MCF 10A (cell line): ENCODE results near the gene TRIM44. TPM values are rescaled to one million over a fixed set of nuclear protein-coding genes. Genes with fewer than 3 reads are reported as not detected.
A peak's percentile ranks its signal among the peaks of the same experiment; 100 is the strongest.

Experiments
- BruUV-seq: library from RNA; stranded (reverse); fragments of 400-500 nt; replicated peaks from 2 replicates; lab custom pipeline; 2021; lab: Mats Ljungman, UMichigan
- CTCF ChIA-PET: fragments of 300-600 bp; sonication (Branson Sonifier 250); formaldehyde crosslinking; extraction: SDS; loops from one replicate; lab custom pipeline; 2021; ENCODE audit warnings: antibody characterized with exemption, inconsistent platforms; lab: Yijun Ruan, JAX
- POLR2A ChIA-PET: fragments of 300-600, 350-650 bp; sonication (Branson Sonifier 250); formaldehyde crosslinking; extraction: SDS; loops from one replicate; lab custom pipeline; 2020; ENCODE audit warnings: antibody characterized with exemption, inconsistent platforms; lab: Yijun Ruan, JAX
- DNase-seq: peaks from one replicate; pipeline ENCODE4 v3.0.0-alpha.2; 2018; ENCODE audit not compliant: unreplicated experiment
- H3K27ac Mint-ChIP-seq: one replicate; pipeline ENCODE4 v1.8.0; 2022; ENCODE audit warnings: mild to moderate bottlenecking, low read depth, mixed read lengths; ENCODE audit not compliant: unreplicated experiment
- H3K27me3 Mint-ChIP-seq: one replicate; pipeline ENCODE4 v1.8.0; 2022; ENCODE audit warnings: mixed read lengths; ENCODE audit not compliant: insufficient read depth, unreplicated experiment
- H3K36me3 Mint-ChIP-seq: one replicate; pipeline ENCODE4 v1.8.0; 2022; ENCODE audit warnings: mild to moderate bottlenecking, moderate library complexity, mixed read lengths; ENCODE audit not compliant: insufficient read depth, unreplicated experiment
- H3K4me1 Mint-ChIP-seq: one replicate; pipeline ENCODE4 v1.8.0; 2022; ENCODE audit warnings: mixed read lengths; ENCODE audit not compliant: insufficient read depth, unreplicated experiment
- H3K4me3 Mint-ChIP-seq: one replicate; pipeline ENCODE4 v1.8.0; 2022; ENCODE audit warnings: mild to moderate bottlenecking, moderate library complexity, mixed read lengths; ENCODE audit not compliant: unreplicated experiment
- H3K9me3 Mint-ChIP-seq: one replicate; pipeline ENCODE4 v1.8.0; 2022; ENCODE audit warnings: mixed read lengths; ENCODE audit not compliant: unreplicated experiment
- intact Hi-C: fragments of 100-400 bp; cut with micrococcal nuclease; formaldehyde crosslinking; loops from 2 replicates; pipeline ENCODE4 v1.14.1; 2022
- total RNA-seq: library from RNA; stranded (reverse); gene quantifications from 2 replicates; pipeline ENCODE4 v1.2.3, GENCODE V29; 2022
- TF ChIP-seq, protein P1 (sequence below): fragments of 200-600 bp; IDR thresholded peaks from one replicate; pipeline ENCODE4 v1.8.0; 2022; ENCODE audit warnings: antibody characterized with exemption, mild to moderate bottlenecking; ENCODE audit not compliant: unreplicated experiment

TRIM44 gene
- total RNA-seq, 1 experiment from 2014 or later, result 103 TPM

- Mint-ChIP-seq H3K9me3 (no peaks in the 10 kb centered on the region), H3K36me3 (no peaks in the 10 kb centered on the region), H3K27me3 (no peaks in the 10 kb centered on the region), H3K27ac (no peak overlapping the region), H3K4me1 (no peaks in the 10 kb centered on the region), H3K4me3 (no peak overlapping the region)
- ChIA-PET CTCF (no interaction called here), POLR2A (interaction anchor here (0.9 kb wide), 1 partner anchor 22 kb away, joined by 3 read pairs; no protein-coding TSS in a partner anchor)
- no TSS peak for BruUV-seq
- TF ChIP-seq, protein P1, sequence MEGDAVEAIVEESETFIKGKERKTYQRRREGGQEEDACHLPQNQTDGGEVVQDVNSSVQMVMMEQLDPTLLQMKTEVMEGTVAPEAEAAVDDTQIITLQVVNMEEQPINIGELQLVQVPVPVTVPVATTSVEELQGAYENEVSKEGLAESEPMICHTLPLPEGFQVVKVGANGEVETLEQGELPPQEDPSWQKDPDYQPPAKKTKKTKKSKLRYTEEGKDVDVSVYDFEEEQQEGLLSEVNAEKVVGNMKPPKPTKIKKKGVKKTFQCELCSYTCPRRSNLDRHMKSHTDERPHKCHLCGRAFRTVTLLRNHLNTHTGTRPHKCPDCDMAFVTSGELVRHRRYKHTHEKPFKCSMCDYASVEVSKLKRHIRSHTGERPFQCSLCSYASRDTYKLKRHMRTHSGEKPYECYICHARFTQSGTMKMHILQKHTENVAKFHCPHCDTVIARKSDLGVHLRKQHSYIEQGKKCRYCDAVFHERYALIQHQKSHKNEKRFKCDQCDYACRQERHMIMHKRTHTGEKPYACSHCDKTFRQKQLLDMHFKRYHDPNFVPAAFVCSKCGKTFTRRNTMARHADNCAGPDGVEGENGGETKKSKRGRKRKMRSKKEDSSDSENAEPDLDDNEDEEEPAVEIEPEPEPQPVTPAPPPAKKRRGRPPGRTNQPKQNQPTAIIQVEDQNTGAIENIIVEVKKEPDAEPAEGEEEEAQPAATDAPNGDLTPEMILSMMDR, result no peak
- no peak for DNase-seq
- intact Hi-C loops, result no loop called here
Measured at GRCh38 chr11:35639591-35640179, 22.9 kb upstream of the TRIM44 start.

DNA sequence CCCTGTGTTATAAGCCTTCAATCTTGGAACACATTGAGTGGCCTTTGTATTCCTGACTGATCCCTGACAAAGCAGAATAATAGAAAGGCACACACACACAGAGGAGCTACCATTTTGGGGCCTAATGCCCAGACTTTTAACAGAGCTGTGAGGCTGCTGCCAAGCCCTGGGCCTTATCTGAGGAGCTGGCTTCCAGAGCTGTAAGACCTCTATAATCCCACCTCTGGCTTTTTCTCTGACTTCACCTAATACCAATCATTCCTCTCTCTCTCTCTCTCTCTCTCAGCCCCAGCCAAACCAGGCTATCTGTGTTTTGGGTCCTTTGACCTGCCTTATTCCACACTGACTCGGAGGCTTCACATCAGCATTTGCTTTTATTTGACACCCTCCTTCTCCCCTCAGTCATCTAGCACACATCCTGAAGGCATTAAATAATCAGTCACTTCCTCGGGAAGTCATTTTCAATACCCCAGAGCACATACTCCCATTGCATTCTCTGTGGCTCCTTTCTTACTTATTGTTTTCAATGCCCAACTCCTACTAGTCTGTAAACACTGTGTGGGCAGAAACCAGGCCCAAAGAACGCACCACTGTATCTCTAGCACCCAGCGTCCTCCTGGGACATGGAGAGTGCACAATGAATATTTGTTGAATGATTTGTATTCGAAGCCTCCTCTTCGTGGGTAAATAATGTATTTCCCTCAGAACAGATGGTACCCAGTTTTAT is 21.2 kb upstream of the TRIM44 start:
- Mint-ChIP-seq H3K4me1 (no peaks in the 10 kb centered on the region), H3K27ac (no peak overlapping the region), H3K9me3 (no peaks in the 10 kb centered on the region), H3K36me3 (no peaks in the 10 kb centered on the region), H3K27me3 (no peaks in the 10 kb centered on the region), H3K4me3 (no peak overlapping the region)
- intact Hi-C loops, result no loop called here
- BruUV-seq, result no TSS peak
- ChIA-PET CTCF (interaction anchor here (0.7 to 1.3 kb wide), 3 partner anchors 12 to 51 kb away, joined by 3 to 4 read pairs (median 4); no protein-coding TSS in a partner anchor), POLR2A (no interaction called here)
- no peak for DNase-seq
- TF ChIP-seq, protein P1, result no peak

DNA sequence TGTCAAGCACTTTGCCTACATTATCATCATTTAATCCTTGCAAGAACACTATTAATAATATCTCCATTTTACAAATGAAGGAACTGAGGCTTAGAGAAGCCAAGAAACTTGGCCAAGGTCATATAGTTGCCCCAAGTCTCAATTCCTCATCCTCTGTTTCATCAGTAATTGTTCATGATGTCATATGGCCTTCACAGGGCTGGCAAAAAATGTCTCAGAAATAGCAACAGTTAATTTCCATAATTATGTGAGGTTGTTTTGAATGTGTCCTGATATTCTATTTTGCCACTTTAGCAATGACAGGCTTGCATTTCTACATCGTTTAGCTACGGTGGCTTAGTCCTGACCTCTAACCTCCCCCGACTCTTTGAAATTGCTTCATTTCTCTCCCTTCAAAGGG is 20.6 kb upstream of the TRIM44 start:
- H3K36me3 Mint-ChIP-seq, result no peaks in the 10 kb centered on the region
- no peak for DNase-seq
- TF ChIP-seq, protein P1, result no peak
- no peaks in the 10 kb centered on the region for H3K4me1 Mint-ChIP-seq
- H3K4me3 Mint-ChIP-seq, result no peak overlapping the region
- H3K9me3 Mint-ChIP-seq, result no peaks in the 10 kb centered on the region
- H3K27ac Mint-ChIP-seq, result no peak overlapping the region
- no TSS peak for BruUV-seq
- H3K27me3 Mint-ChIP-seq, result no peaks in the 10 kb centered on the region
- CTCF ChIA-PET, result no interaction called here
- POLR2A ChIA-PET, result interaction anchor here (0.6 to 1.0 kb wide), 2 partner anchors 20 to 34 kb away, joined by 4 read pairs; partner anchors contain the start of gene TRIM44
- intact Hi-C loops, result no loop called here

GRCh38 chr11:35647421-35648093 is 15.0 kb upstream of the TRIM44 start:
- peak; percentile 52 for DNase-seq
- Mint-ChIP-seq H3K27me3 (no peaks in the 10 kb centered on the region), H3K4me1 (peaks cover 9% of the 10 kb centered on the region), H3K27ac (no peak overlapping the region), H3K36me3 (no peaks in the 10 kb centered on the region), H3K4me3 (no peak overlapping the region), H3K9me3 (no peaks in the 10 kb centered on the region)
- TF ChIP-seq, protein P1, result no peak
- BruUV-seq, result no TSS peak
- ChIA-PET CTCF (interaction anchor here (0.7 to 1.1 kb wide), 3 partner anchors 53 to 1348 kb away, joined by 3 to 5 read pairs (median 4); no protein-coding TSS in a partner anchor), POLR2A (no interaction called here)
- intact Hi-C loops, result no loop called here
